Rectal smooth muscle tissue (tissue), 1 donor: Measurements from ENCODE around the gene TPI1.

Experiments used
- H3K27ac ChIP-seq: one replicate; pipeline ENCODE4 v1.7.0; 2013; ENCODE audit warnings: low read depth, low read length, inconsistent platforms
- H3K27me3 ChIP-seq: one replicate; pipeline ENCODE4 v1.7.0; 2013; ENCODE audit warnings: low read length; ENCODE audit not compliant: control insufficient read depth, insufficient read depth
- H3K36me3 ChIP-seq: one replicate; pipeline ENCODE4 v1.7.0; 2013; ENCODE audit warnings: low read length; ENCODE audit not compliant: control insufficient read depth, insufficient read depth
- H3K4me1 ChIP-seq: one replicate; pipeline ENCODE4 v1.7.0; 2013; ENCODE audit warnings: low read length; ENCODE audit not compliant: control insufficient read depth, insufficient read depth
- H3K4me3 ChIP-seq: one replicate; pipeline ENCODE4 v1.7.0; 2013; ENCODE audit warnings: low read length
- H3K9ac ChIP-seq: one replicate; pipeline ENCODE4 v1.7.0; 2013; ENCODE audit warnings: low read length

TPI1 gene

GRCh38 chr12:6867413-6868210 lies at the start of gene TPI1:
Gene TPI1, plus strand, starts transcription at chr12:6867531. Its CDS starts 36 bp downstream, at chr12:6867567.
- H3K4me3 ChIP-seq, result peak within 1 kb of the TSS; percentile 80
- H3K4me1 ChIP-seq, result peaks cover 20% of the 10 kb centered on the region

GRCh38 chr12:6817662-6818157 lies 49.6 kb upstream of the TPI1 start:
- peaks cover 3% of the 10 kb centered on the region for H3K4me1 ChIP-seq
- H3K4me3 ChIP-seq, result no peak overlapping the region
- peaks cover 6% of the 10 kb centered on the region for H3K27me3 ChIP-seq
- H3K36me3 ChIP-seq, result no peaks in the 10 kb centered on the region
- no peak overlapping the region for H3K9ac ChIP-seq
- no peak overlapping the region for H3K27ac ChIP-seq

More at GRCh38 chr12:6867413-6868210, at the start of gene TPI1:
- H3K27ac ChIP-seq, result peak within 1 kb of the TSS; percentile 99
- H3K9ac ChIP-seq, result peak within 1 kb of the TSS; percentile 97
- no peaks in the 10 kb centered on the region for H3K27me3 ChIP-seq
- H3K36me3 ChIP-seq, result peaks cover 29% of the 10 kb centered on the region

GRCh38 chr12:6818222-6818621 lies 49.1 kb upstream of the TPI1 start:
- H3K9ac ChIP-seq, result no peak overlapping the region
- H3K36me3 ChIP-seq, result no peaks in the 10 kb centered on the region
- no peak overlapping the region for H3K27ac ChIP-seq

GRCh38 chr12:6818645-6819044 lies 48.7 kb upstream of the TPI1 start:
- Histone ChIP-seq H3K27ac (no peak overlapping the region), H3K36me3 (no peaks in the 10 kb centered on the region), H3K27me3 (peaks cover 6% of the 10 kb centered on the region), H3K4me3 (no peak overlapping the region), H3K4me1 (peaks cover 3% of the 10 kb centered on the region), H3K9ac (no peak overlapping the region)

More at GRCh38 chr12:6818222-6818621, 49.1 kb upstream of the TPI1 start:
- H3K4me3 ChIP-seq, result no peak overlapping the region
- H3K4me1 ChIP-seq, result peaks cover 3% of the 10 kb centered on the region
- H3K27me3 ChIP-seq, result peaks cover 6% of the 10 kb centered on the region

GRCh38 chr12:6819106-6820030 lies 48.0 kb upstream of the TPI1 start:
- Histone ChIP-seq H3K27me3 (peaks cover 6% of the 10 kb centered on the region), H3K9ac (no peak overlapping the region), H3K27ac (no peak overlapping the region), H3K4me3 (no peak overlapping the region), H3K4me1 (peaks cover 3% of the 10 kb centered on the region), H3K36me3 (no peaks in the 10 kb centered on the region)

GRCh38 chr12:6820166-6820565 lies 47.2 kb upstream of the TPI1 start:
- H3K4me1 ChIP-seq, result peaks cover 7% of the 10 kb centered on the region
- H3K27me3 ChIP-seq, result peaks cover 9% of the 10 kb centered on the region
- H3K4me3 ChIP-seq, result no peak overlapping the region
- no peak overlapping the region for H3K9ac ChIP-seq
- no peaks in the 10 kb centered on the region for H3K36me3 ChIP-seq
- H3K27ac ChIP-seq, result no peak overlapping the region

- peak within 1 kb of the TSS; percentile 49 for H3K27ac ChIP-seq
- H3K36me3 ChIP-seq, result no peaks in the 10 kb centered on the region
- H3K4me3 ChIP-seq, result peak within 1 kb of the TSS; percentile 69
- peaks cover 9% of the 10 kb centered on the region for H3K27me3 ChIP-seq
- H3K9ac ChIP-seq, result peak within 1 kb of the TSS; percentile 49
- peaks cover 11% of the 10 kb centered on the region for H3K4me1 ChIP-seq
Measured at GRCh38 chr12:6821591-6822425, 45.5 kb upstream of the TPI1 start, which contains the start of gene GPR162. Gene GPR162, plus strand, starts transcription at chr12:6821821. Its CDS starts 2,078 bp downstream, at chr12:6823899.

- H3K27me3 ChIP-seq, result peaks cover 9% of the 10 kb centered on the region
- no peak overlapping the region for H3K27ac ChIP-seq
- H3K36me3 ChIP-seq, result no peaks in the 10 kb centered on the region
- no peak overlapping the region for H3K9ac ChIP-seq
- H3K4me1 ChIP-seq, result peaks cover 18% of the 10 kb centered on the region
- H3K4me3 ChIP-seq, result peak overlapping the region; percentile 69
Measured at GRCh38 chr12:6822426-6823135, 44.8 kb upstream of the TPI1 start.

GRCh38 chr12:6823182-6824084 lies 43.9 kb upstream of the TPI1 start:
- Histone ChIP-seq H3K4me3 (no peak overlapping the region), H3K36me3 (no peaks in the 10 kb centered on the region), H3K4me1 (peaks cover 18% of the 10 kb centered on the region), H3K27me3 (peaks cover 9% of the 10 kb centered on the region), H3K9ac (no peak overlapping the region), H3K27ac (no peak overlapping the region)

- H3K36me3 ChIP-seq, result no peaks in the 10 kb centered on the region
- peaks cover 9% of the 10 kb centered on the region for H3K27me3 ChIP-seq
- peaks cover 18% of the 10 kb centered on the region for H3K4me1 ChIP-seq
- H3K9ac ChIP-seq, result no peak overlapping the region
- no peak overlapping the region for H3K27ac ChIP-seq
- H3K4me3 ChIP-seq, result no peak overlapping the region
Measured at GRCh38 chr12:6824085-6824775, 43.1 kb upstream of the TPI1 start.
